ENCODE data around the gene FOXN4.

Gene FOXN4

DNA sequence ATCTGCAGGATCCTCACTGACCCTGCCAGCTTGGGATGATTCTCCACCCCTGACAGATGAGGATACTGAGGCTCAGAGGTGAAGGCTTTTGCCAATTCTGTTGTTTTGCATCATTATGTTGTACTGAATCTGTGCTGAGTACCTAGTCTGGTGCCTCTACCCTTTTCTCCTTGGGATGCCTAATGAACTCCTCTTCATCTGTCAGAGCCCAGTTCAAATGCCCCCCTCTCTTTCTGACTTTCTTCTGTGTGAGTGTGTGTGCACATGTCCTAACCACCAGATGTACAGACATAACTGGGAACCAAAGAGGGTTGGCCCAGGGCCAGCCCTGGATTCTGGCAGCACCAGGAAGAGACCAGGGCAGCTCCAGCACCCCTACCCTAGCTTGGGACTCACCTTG is 22.8 kb downstream of the FOXN4 start:
- FAIRE-seq = no peak
- no peak for DNase-seq (ENCODE audit: insufficient read length, low spot score)

DNA sequence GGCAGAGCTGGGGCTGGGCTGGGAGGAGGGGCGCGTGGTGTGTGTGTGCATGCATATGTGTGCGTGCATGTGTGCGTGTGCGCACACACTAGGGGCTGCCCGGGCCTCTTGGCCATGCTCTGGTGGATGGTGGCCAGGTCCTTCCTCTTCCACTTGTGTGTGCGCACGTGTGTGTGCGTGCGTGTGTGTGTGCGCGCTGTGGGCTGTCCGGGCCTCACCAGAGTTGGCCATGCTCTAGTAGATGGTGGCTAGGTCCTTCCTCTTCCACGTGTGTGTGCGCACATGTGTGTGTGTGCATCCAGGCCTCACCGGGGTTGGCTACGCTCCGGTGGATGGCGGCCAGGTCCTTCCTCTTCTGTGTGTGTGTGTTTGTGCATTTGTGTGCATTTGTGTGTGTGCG is 24.7 kb downstream of the FOXN4 start:
- no peak for FAIRE-seq
- DNase-seq (ENCODE audit: insufficient read length, low spot score) = no peak

DNA sequence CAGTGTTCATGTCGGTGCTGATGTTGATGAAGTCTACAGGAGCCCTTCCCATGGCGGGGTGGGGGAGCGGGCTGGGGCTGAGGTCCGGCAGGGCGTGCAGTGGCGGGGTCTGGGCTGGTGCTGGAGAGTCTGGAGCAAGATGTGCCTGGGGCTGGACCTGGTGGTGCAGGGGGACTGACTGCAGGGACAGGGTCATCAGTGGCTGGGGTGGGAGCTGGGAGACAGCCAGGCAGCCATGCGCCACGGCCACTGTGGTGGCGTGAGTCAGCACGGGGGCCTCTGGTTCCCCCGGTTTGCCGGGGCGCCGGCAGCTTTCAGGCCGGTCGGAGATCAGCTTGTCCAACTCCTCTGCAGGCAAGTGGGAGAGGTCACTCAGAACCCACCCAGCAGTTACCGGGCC is 27.6 kb downstream of the FOXN4 start:
- FAIRE-seq (no peak), DNase-seq (ENCODE audit: insufficient read length, low spot score) (no peak)

DNA sequence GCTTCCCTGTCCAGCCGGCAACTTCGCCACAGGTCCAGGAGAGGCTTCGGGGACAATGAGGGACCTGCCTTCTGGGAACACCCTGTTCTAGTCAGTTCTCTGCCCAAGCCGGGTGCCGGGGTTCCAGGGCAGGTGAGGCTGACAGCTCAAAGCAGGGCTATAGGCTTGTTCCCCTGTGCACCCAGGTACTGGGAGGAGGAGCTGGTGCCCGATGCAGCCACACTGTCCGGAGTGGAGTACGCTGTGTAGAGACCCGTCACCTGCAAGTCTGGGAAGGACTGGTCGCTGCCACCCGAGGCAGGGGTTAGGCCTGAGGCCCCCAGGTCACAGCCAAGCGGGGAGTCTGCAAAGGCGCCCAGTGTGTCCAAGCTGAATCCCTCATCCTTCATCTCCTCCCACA is 29.6 kb downstream of the FOXN4 start:
- FAIRE-seq (no peak), DNase-seq (ENCODE audit: insufficient read length, low spot score) (no peak)

DNA sequence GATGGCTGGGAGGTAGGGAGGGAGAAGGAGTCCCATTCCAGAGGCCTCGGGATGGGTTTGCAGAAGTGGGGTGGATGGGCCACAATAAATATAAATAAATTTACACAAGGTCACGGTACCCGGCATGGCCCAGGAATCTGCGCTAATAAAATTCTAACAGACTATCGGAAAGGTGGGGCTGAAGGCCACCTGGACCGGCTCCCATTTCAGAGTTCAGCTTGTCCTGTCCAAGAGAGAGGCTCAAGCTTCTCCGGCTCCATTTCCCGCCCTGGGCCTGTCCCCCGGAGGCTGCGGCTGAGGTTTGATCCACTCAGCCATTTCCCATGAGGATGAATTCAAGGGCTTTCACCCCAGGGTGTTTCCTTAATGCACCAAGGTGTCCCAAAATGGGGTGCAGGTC is 30.2 kb downstream of the FOXN4 start:
- DNase-seq (ENCODE audit: insufficient read length, low spot score) = no peak
- no peak for FAIRE-seq

DNA sequence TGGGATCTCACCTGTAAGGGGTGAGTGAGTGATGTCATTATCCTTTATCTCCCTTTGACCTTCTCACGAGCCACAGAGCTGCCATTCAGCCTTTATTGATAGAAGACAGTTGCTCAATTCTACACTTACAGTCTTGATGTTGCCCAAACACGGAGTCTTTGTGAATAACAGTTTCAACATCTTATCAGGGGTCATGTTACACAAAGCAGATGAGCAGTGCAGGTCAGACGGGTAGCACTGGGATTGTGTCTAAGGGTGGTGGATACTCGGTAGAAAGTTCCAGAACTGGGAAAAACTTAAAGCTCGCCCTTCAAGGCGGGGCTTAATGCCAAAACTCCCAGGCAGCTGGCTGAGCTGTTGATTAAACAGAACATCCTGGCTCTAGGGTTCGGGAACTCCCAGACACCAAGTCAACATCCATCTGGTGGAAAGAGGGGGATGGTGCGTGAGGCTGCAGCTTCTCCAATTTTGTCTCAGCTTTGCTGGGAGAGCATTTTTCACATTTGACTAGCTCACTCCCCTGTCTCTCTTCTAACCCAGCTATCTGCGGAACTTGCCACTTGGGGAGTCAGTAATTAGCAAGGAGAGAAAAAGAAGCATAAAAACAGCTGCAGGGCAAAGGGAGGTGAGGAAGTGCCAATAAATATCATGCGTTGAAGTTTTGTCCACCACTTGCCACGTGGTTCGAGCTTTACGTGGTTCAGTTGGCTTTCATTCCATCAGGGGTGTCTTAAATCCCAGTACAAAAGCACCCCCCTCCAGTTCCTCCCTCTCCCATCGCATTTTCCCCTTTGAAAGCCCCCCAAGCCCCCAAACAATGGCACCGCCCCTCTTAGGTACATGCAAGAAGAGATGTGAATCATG is 31.0 kb downstream of the FOXN4 start:
- DNase-seq (ENCODE audit: insufficient read length, low spot score) (no peak), FAIRE-seq (no peak)

DNA sequence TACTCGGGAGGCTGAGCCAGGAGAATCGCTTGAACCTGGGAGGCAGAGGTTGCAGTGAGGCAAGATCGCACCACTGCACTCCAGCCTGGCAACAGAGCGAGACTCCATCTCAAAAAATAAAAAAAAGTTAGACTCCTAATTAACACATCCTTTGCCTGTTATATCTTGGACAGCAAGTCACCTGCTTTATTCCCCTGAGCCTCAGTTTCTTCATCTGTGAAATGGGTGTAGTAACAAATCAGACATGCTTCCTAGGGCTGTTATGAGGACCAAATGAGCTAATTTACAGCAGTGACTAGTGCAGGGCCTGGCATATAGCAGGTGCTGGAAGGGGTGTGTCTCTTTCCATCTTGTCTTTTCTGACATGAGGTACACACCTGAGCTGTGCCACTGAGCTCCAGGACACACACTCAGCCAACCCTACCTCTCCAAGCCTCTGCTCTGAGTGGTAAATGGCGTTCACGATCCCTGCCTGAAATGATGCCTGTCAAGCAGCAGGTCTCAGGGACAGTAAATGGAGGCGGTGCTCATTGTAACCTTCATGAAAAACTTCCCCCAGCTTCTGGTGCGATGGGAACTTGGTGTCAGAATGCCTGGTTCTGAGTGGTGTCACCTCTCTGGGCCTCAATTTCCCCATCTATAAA is 31.7 kb downstream of the FOXN4 start:
- DNase-seq (ENCODE audit: insufficient read length, low spot score) (no peak), FAIRE-seq (no peak)

DNA sequence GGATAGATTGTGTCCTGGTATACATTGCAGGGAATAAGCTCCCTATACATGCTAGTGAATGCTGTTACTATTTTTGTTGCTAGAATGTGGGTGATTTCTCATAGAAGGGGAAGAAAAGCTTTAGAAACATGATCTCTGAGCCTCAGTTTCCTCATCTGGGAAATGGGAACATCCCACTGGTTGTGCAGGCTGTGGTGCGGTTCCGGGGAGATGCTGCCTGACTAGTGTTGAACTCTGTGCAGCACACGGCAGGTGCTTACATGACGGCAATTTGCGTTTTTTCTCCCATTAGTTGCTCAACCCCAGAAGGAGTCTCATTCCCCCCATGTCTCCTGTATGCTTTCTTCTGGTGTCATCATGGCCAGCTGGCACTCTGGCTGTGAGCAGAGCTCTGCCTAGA is 32.9 kb downstream of the FOXN4 start:
- no peak for FAIRE-seq

DNA sequence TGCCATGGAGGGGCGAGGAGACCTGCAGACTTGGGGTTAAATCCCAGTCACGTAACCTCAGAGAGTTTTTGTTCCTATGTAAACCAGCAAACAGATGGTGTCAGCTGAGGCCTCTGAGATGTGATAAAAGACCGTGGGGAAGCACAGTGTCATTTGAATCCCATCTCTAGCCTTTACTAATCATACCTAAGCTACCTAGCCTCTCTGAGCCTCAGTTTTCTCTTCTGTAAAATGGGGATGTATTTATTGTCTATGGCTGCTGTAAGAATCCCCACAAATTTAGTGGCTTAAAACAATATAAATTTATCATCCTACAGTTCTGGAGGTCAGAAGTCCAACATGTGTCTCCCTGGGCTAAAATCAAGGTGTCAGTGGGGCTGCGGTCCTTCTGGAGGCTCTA is 33.9 kb downstream of the FOXN4 start:
- DNase-seq (ENCODE audit: insufficient read length, low spot score) (no peak), FAIRE-seq (no peak)

More for the DNA sequence above, 32.9 kb downstream of the FOXN4 start:
- no peak for DNase-seq (ENCODE audit: insufficient read length, low spot score)

DNA sequence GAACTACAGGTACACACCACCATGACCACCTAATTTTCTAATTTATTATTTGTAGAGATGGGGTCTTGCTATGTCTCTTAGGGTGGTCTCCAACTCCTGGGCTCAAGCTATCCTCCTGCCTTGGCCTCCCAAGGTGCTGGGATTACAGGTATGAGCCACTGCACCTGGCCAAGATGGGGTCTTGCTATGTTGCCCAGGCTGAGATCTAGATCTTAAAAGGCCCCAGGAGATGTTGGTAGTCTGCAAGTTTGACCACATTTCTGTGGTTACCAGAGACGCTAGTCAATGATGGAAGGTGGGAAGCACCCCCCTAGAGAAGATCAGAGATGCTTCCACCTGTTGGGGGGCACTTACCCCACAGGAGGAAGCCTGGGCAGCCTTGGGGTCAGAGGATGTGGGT is 34.7 kb downstream of the FOXN4 start:
- DNase-seq (ENCODE audit: insufficient read length, low spot score) (no peak), FAIRE-seq (no peak)

DNA sequence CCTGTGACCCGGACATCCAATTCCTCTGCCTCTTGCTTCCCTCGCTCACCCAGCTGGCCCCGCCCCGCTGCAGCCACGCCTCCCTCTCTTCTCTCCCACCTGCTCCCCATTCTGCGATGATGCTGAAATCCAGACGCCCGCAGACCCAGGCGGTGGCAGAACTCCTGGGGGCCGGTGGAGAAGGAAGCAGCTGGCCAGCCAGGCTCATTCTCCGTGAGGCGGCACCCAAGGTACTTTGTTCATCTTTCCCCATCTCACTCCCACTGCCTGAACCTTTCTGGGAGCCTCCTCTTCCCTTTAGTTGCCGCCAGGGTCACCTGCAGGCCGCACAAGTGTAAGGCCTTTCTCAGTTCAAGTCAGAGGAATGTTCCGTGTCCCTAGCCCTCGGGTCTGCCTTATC is 35.7 kb downstream of the FOXN4 start:
- DNase-seq (ENCODE audit: insufficient read length, low spot score) = no peak
- no peak for FAIRE-seq

DNA sequence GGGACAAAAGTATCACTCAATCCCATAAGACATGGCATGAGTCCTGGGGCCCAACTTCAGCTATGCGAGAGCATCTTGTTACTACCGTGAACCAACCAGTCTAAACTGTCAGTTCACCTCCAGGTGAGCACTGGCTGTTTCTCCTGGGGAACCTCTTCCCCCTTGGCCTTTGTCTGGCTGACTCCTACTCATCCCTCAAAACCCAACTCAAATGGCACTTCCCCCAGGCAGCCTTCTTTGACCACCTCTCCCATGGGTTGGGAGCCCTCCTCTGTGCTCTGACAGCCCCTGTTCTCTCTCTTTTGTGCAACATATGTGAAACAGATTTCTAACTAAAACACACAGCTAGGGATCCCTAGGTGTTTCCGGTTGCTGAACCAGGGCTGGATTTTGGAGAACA is 37.7 kb downstream of the FOXN4 start:
- DNase-seq (ENCODE audit: insufficient read length, low spot score) = no peak

DNA sequence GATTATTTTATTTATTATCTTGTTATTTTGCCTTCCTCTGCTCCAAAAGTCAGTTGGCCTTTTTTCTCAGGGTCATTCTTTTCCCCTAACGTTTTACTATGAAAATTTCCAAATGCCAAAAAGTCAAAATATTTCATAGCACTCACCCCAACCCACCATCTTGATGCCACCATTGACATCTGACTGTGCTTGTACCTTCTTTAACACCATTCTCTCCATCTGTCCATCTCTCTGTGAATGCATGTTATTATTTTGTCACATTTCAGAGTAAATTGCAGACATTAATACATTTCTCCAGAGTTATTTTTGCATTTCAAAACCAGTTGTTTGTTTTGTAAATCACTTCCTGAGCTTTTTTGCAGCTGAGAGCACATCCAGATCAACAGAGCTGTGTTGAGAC is 38.6 kb downstream of the FOXN4 start:
- FAIRE-seq (no peak), DNase-seq (ENCODE audit: insufficient read length, low spot score) (no peak)

More for the DNA sequence above, 37.7 kb downstream of the FOXN4 start:
- FAIRE-seq = no peak

DNA sequence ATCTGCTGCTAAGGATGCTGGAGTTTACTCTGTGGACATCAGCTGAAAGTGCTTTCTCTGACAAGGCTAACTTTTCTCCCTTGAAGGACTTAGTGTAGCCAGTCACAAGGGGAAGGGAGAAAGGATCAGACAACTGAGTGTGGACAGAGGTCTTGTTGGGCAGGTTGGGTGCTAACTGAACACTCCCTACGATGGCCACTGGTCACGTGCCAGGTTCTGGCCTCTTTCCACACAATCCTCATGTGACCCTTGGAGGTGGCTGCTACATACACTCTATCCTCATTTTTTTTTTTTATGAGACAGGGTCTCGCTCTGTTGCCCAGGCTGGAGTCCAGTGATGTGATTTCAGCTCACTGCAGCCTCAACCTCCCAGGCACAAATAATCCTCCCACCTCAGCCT is 39.7 kb downstream of the FOXN4 start:
- no peak for FAIRE-seq
- DNase-seq (ENCODE audit: insufficient read length, low spot score) = no peak

DNA sequence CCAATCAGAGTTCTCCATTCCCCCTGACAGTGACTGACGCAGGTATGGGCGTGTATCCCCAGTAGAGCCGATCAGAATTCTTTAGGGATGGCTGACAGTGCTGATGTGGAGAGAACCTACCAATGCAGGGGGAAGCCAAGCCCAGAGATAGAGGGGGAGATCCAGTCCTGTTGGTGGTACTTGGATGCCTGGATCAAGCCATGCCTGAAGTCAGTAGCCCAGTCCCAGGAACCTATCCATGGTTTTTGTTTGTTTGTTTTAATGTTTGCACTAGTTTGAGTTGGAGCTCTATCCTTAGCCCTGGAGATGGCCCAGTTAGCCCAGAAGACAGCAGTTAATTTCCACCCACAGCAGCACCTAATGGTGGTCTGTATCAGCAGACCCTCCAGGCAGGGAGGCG is 40.2 kb downstream of the FOXN4 start:
- DNase-seq (ENCODE audit: insufficient read length, low spot score) (no peak), FAIRE-seq (no peak)

DNA sequence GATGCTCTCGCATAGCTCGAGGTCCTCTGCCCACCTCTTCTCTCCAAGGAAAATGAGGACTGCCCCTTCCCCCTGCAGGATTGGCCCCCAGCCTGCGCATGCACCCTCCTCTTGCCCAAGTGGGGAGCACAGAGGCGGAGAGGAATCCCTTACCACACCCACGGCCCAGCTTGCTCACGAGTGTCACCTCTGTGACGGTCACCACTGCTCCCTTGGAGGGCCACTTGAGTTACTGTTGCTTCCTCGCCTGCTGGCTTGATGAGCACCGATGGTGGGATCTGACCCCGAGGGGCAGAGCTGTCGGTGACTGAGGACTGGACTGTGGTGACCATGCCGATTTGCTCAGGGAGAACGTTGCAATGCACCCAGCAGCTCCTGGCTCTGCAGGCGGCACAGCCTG is 41.7 kb downstream of the FOXN4 start:
- no peak for FAIRE-seq
- DNase-seq (ENCODE audit: insufficient read length, low spot score) = no peak

DNA sequence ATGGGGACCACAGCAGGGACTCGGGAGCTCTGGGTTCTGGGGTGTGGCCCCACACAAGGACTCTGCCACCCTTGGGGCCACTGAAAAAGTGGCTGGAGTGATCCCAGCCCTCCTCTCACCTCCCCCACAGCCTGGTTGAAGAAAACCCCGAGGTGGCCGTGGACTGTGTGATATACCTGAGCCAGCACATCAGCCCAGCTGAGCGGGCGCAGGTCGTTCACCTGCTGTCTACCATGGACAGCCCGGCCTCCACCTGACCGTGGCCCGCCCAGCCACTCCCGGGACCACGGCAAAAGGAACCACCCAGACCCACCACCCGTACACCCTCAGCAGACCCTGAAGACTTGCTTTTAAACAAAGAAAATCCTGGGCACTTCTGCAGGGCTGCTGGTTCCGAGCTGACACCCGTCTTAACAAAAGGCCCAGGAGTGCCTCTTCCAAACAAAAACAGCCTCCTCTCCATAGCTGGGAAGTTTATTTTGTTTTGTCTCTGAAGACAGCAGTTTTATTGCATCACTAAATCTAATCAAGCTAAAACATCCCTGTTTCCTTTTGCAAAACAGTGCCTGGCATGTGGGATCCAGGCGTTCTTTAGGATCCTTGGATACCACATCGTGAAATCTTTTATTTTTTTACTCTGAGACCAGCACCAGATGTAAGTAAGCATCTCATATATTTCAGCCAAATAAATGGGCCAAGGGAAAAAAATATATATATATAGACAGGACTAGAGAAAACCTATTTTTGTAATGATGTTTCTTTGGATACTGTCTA is 42.8 kb downstream of the FOXN4 start:
- DNase-seq (ENCODE audit: insufficient read length, low spot score) = no peak
- no peak for FAIRE-seq

DNA sequence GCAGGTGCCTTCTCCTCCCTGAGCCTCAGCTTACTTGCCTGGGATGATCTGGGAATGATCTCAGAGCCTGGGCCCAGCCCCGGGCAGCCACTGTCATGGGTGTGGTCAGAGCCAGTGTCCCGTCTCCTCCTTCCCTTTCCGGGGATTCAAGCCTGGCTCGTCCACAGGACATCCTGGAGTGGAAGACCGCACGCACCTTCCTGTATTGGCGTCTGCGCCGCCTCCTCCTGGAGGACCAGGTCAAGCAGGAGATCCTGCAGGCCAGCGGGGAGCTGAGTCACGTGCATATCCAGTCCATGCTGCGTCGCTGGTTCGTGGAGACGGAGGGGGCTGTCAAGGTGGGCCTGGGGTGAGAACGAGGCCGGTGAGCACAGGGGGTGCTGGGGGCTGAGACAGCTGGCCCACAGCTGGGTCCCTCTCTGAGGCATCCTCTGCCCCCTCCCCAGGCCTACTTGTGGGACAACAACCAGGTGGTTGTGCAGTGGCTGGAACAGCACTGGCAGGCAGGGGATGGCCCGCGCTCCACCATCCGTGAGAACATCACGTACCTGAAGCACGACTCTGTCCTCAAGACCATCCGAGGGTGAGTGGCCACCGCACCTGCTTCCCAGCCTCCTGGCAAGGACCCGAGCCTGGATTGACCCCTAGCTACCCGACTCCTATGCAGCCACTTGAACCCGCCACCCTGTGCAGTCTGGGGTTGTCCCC is 44.0 kb downstream of the FOXN4 start:
- DNase-seq (ENCODE audit: insufficient read length, low spot score) = no peak
- no peak for FAIRE-seq

DNA sequence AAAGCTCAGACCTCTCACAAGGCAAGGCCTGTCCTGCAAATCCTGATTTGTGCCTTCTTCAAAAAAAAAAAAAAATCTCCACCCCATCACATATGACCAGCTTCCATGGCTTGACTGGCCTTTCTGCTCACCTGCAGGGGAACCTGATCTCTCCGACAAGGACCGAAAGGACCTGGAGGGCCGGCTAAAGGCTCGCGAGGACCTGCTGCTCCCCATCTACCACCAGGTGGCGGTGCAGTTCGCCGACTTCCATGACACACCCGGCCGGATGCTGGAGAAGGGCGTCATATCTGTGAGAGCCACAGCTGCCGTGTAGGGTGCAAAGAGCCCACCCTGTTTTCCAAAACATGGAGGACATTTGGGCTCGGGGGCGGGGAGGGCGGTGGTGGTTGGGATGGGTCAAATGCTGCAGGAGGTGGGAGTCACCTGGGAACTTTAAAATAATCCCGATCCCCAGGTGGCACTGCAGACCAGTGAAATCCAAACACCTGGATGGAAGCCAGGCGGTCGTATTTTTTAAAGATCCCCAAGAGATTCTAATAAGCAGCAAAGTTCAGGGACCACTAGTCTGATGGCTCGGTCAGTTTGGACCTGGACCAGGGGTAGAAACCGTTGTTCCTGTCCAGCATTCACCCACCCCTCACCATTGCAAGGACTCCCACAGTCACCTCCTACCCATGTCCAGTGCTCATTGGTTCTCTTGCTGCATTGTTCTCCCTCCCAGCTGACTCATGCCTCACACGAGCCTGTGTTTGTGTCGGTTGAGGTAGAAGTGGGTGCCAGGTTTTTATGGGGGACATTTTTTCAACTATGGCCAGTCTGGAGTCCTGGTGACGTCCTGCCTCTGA is 44.8 kb downstream of the FOXN4 start:
- no peak for FAIRE-seq

DNA sequence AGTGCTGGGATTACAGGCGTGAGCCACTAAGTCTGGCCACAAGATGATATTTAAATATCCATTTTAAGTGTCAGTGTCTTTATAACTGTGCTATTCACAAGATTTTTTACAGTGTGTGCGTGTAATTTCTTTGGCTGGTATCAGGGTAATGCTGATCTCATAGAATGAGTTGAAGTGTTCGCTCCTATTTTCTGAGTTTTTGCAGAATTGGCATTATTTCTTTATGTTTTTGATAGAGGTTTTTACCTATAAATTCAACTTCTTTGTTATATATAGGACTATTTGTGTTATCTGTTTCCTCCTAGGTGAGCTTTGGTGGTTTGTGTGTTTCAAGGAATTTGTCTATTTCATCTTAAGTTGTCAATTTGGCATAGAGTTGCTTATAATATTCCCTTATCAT is 45.6 kb downstream of the FOXN4 start:
- FAIRE-seq (no peak), DNase-seq (ENCODE audit: insufficient read length, low spot score) (no peak)

More for the DNA sequence above, 44.8 kb downstream of the FOXN4 start:
- peak; percentile 82 for DNase-seq (ENCODE audit: insufficient read length, low spot score)
